VCaP (cell line): ENCODE data around the gene FER.

Source experiments
- H3K27ac ChIP-seq: fragments of 450-650 bp; 2 replicates; pipeline ENCODE4 v1.5.1; 2017
- CTCF ChIP-seq: fragments of 450-650 bp; conservative IDR thresholded peaks from 2 replicates; pipeline ENCODE4 v1.5.1; 2017; ENCODE audit warnings: mild to moderate bottlenecking, moderate library complexity

Gene FER

GRCh38 chr5:108946008-108946407, 198.3 kb downstream of the FER start:
- H3K27ac ChIP-seq: no peak overlapping the region
- no peak for TF ChIP-seq CTCF

- H3K27ac ChIP-seq: no peak overlapping the region
- TF ChIP-seq CTCF: no peak
Measured at GRCh38 chr5:108947164-108947563, 199.5 kb downstream of the FER start.

- no peak overlapping the region for H3K27ac ChIP-seq
- no peak for TF ChIP-seq CTCF
Measured at GRCh38 chr5:108950276-108950675, 202.6 kb downstream of the FER start.

- no peak for TF ChIP-seq CTCF
Measured at GRCh38 chr5:108953940-108954339, 206.2 kb downstream of the FER start.

GRCh38 chr5:108957333-108957732, 209.6 kb downstream of the FER start:
- TF ChIP-seq CTCF: no peak
- H3K27ac ChIP-seq: no peak overlapping the region

More at GRCh38 chr5:108953940-108954339, 206.2 kb downstream of the FER start:
- H3K27ac ChIP-seq: no peak overlapping the region

GRCh38 chr5:108966910-108967309, 219.2 kb downstream of the FER start:
- no peak for TF ChIP-seq CTCF
- H3K27ac ChIP-seq: no peak overlapping the region

GRCh38 chr5:108974594-108974993, 226.9 kb downstream of the FER start:
- TF ChIP-seq CTCF: no peak
- H3K27ac ChIP-seq: no peak overlapping the region

- TF ChIP-seq CTCF: no peak
- H3K27ac ChIP-seq: no peak overlapping the region
Measured at GRCh38 chr5:108975697-108976096, 228.0 kb downstream of the FER start.
